HCT116 (cell line): ENCODE results near the gene NCAPG2.

ENCODE experiments used
- CBX3 ChIP-seq: IDR thresholded peaks from 2 replicates; pipeline ENCODE4 v1.6.1; 2012; ENCODE audit warnings: low read depth
- EZH2 ChIP-seq: fragments of 200-600 bp; sonication (generic); IDR thresholded peaks from 2 replicates; pipeline ENCODE4 v1.6.1; 2017; ENCODE audit warnings: antibody characterized with exemption, mixed run types
- EZH2phosphoT487 ChIP-seq: fragments of 200-600 bp; IDR thresholded peaks from 2 replicates; pipeline ENCODE4 v1.6.1; 2018; ENCODE audit warnings: antibody characterized with exemption, borderline replicate concordance
- MAX ChIP-seq: IDR thresholded peaks from 2 replicates; pipeline ENCODE4 v1.6.1; 2012
- POLR2A ChIP-seq: IDR thresholded peaks from 2 replicates; pipeline ENCODE4 v1.7.0; 2011; ENCODE audit warnings: borderline replicate concordance; ENCODE audit not compliant: insufficient read depth, insufficient read length; ENCODE audit errors: extremely low read depth
- POLR2AphosphoS5 ChIP-seq: IDR thresholded peaks from 2 replicates; pipeline ENCODE4 v1.6.1; 2011; ENCODE audit warnings: mild to moderate bottlenecking, low read depth, low read length, moderate library complexity
- RAD21 ChIP-seq: IDR thresholded peaks from 2 replicates; pipeline ENCODE4 v1.6.1; 2012; ENCODE audit warnings: low read depth, mild to moderate bottlenecking
- TCF7L2 ChIP-seq: IDR thresholded peaks from 2 replicates; pipeline ENCODE4 v1.7.0; 2011; ENCODE audit warnings: borderline replicate concordance, inconsistent platforms; ENCODE audit not compliant: insufficient read depth, insufficient read length; ENCODE audit errors: extremely low read depth
- ZFX ChIP-seq: fragments of 450-650 bp; IDR thresholded peaks from 2 replicates; pipeline ENCODE4 v1.6.1; 2017
- TF ChIP-seq, protein P1 (sequence below): IDR thresholded peaks from 2 replicates; pipeline ENCODE4 v1.6.1; 2012; ENCODE audit warnings: low read depth
- TF ChIP-seq, protein P2 (sequence below), 3 experiments: fragments of 200-600 bp in 1 of 3; sonication (generic) in 1 of 3; IDR thresholded peaks in 2 of 3; conservative IDR thresholded peaks in 1 of 3; 2 replicates each; pipeline ENCODE4 v1.5.1; 2012 to 2017; ENCODE audit warnings: low read depth in 2 of 3, low read length in 2 of 3, antibody characterized with exemption in 1 of 3, borderline replicate concordance in 1 of 3, control low read depth in 1 of 3, mild to moderate bottlenecking in 1 of 3, mixed read lengths in 1 of 3, mixed run types in 1 of 3, moderate library complexity in 1 of 3; ENCODE audit not compliant: insufficient read depth in 1 of 3
- TF ChIP-seq, protein P3 (sequence below): IDR thresholded peaks from 2 replicates; pipeline ENCODE4 v1.6.1; 2012

- TF ChIP-seq, protein P1, sequence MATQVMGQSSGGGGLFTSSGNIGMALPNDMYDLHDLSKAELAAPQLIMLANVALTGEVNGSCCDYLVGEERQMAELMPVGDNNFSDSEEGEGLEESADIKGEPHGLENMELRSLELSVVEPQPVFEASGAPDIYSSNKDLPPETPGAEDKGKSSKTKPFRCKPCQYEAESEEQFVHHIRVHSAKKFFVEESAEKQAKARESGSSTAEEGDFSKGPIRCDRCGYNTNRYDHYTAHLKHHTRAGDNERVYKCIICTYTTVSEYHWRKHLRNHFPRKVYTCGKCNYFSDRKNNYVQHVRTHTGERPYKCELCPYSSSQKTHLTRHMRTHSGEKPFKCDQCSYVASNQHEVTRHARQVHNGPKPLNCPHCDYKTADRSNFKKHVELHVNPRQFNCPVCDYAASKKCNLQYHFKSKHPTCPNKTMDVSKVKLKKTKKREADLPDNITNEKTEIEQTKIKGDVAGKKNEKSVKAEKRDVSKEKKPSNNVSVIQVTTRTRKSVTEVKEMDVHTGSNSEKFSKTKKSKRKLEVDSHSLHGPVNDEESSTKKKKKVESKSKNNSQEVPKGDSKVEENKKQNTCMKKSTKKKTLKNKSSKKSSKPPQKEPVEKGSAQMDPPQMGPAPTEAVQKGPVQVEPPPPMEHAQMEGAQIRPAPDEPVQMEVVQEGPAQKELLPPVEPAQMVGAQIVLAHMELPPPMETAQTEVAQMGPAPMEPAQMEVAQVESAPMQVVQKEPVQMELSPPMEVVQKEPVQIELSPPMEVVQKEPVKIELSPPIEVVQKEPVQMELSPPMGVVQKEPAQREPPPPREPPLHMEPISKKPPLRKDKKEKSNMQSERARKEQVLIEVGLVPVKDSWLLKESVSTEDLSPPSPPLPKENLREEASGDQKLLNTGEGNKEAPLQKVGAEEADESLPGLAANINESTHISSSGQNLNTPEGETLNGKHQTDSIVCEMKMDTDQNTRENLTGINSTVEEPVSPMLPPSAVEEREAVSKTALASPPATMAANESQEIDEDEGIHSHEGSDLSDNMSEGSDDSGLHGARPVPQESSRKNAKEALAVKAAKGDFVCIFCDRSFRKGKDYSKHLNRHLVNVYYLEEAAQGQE, result no peak
- no peak for TF ChIP-seq TCF7L2
- TF ChIP-seq EZH2phosphoT487, result no peak
- 0 out of 2 replicates have a peak, but pooled peaks have one; percentile 12 for TF ChIP-seq POLR2AphosphoS5
- no peak for TF ChIP-seq RAD21
- no peak for TF ChIP-seq EZH2
- TF ChIP-seq, protein P2, sequence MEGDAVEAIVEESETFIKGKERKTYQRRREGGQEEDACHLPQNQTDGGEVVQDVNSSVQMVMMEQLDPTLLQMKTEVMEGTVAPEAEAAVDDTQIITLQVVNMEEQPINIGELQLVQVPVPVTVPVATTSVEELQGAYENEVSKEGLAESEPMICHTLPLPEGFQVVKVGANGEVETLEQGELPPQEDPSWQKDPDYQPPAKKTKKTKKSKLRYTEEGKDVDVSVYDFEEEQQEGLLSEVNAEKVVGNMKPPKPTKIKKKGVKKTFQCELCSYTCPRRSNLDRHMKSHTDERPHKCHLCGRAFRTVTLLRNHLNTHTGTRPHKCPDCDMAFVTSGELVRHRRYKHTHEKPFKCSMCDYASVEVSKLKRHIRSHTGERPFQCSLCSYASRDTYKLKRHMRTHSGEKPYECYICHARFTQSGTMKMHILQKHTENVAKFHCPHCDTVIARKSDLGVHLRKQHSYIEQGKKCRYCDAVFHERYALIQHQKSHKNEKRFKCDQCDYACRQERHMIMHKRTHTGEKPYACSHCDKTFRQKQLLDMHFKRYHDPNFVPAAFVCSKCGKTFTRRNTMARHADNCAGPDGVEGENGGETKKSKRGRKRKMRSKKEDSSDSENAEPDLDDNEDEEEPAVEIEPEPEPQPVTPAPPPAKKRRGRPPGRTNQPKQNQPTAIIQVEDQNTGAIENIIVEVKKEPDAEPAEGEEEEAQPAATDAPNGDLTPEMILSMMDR (IDR thresholded peaks at IDR 0.05 in 2 of 3, conservative IDR thresholded peaks at IDR 0.05 in 1 of 3; ENCODE audit: borderline replicate concordance in 1 of 3, insufficient read depth in 1 of 3, low read depth in 2 of 3, low read length in 2 of 3), result no peak
- TF ChIP-seq, protein P3, sequence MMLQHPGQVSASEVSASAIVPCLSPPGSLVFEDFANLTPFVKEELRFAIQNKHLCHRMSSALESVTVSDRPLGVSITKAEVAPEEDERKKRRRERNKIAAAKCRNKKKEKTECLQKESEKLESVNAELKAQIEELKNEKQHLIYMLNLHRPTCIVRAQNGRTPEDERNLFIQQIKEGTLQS, result no peak
- no peak for TF ChIP-seq ZFX
- TF ChIP-seq MAX, result no peak
- no peak for TF ChIP-seq CBX3
- TF ChIP-seq POLR2A, result no peak
Measured at GRCh38 chr7:158729646-158730382, 25.2 kb upstream of the NCAPG2 start.
